HepG2 (cell line): ENCODE data around the gene GNG5. TPM values are rescaled to one million over a fixed set of nuclear protein-coding genes. Genes with fewer than 3 reads are reported as not detected.

Experiments used
- ATAC-seq: fragments of 200-7000 bp; cut with Tn5 transposase; 3 replicates; pipeline ENCODE4 v1.9.1; 2020; ENCODE audit warnings: mild to moderate bottlenecking, moderate library complexity
- BruUV-seq: library from RNA; stranded (reverse); fragments of 400-500 nt; replicated peaks from 2 replicates; lab custom pipeline; 2021; lab: Mats Ljungman, UMichigan
- CTCF ChIA-PET: fragments of 300-600 bp; formaldehyde crosslinking; extraction: SDS; loops from one replicate; lab custom pipeline; 2021; ENCODE audit warnings: low total read pairs, inconsistent platforms, low intra/inter-chr PET ratio; lab: Yijun Ruan, JAX
- POLR2A ChIA-PET: fragments of 350-600 bp; sonication (Branson Sonifier 250); formaldehyde crosslinking; loops from one replicate; lab custom pipeline; 2020; ENCODE audit warnings: antibody characterized with exemption, inconsistent platforms; lab: Yijun Ruan, JAX
- DNase-seq: peaks from one replicate; pipeline ENCODE4 v3.0.0-alpha.2; 2015; ENCODE audit warnings: low spot score
- FAIRE-seq: peaks from 3 replicates; lab custom pipeline; 2011; peaks lifted over from hg19 to GRCh38; lab: Jason Lieb, UNC
- H2AFZ ChIP-seq: one replicate; pipeline ENCODE4 v1.6.1; 2011; ENCODE audit warnings: low read length, inconsistent platforms
- H3K27ac ChIP-seq: fragments of 300-600 bp; 3 replicates; pipeline ENCODE4 v1.8.0; 2011; ENCODE audit warnings: mixed run types, mild to moderate bottlenecking, mixed read lengths, low read length, inconsistent platforms; ENCODE audit not compliant: insufficient read depth; ENCODE audit errors: extremely low read length
- H3K27me3 ChIP-seq, 2 experiments: fragments of 200-600 bp in 1 of 2; 2 replicates in 1 of 2; 3 replicates in 1 of 2; pipeline versions ENCODE4 v1.6.0 to v1.8.0; 2011; ENCODE audit warnings: low read length in 2 of 2, mild to moderate bottlenecking in 2 of 2, moderate library complexity in 2 of 2, inconsistent platforms in 1 of 2; ENCODE audit not compliant: insufficient read depth in 2 of 2, control insufficient read depth in 1 of 2
- H3K36me3 ChIP-seq, 2 experiments: fragments of 200-600 bp in 1 of 2; replicated peaks in 1 of 2; 2 replicates in 1 of 2; 3 replicates in 1 of 2; pipeline versions ENCODE4 v1.5.1 to v1.8.0; 2011; ENCODE audit warnings: low read length in 2 of 2, inconsistent platforms in 1 of 2; ENCODE audit not compliant: insufficient read depth in 2 of 2, control insufficient read depth in 1 of 2
- H3K4me1 ChIP-seq: 2 replicates; pipeline ENCODE4 v1.5.1; 2012; ENCODE audit warnings: low read length, inconsistent platforms; ENCODE audit not compliant: insufficient read depth
- H3K4me2 ChIP-seq: 2 replicates; pipeline ENCODE4 v1.6.0; 2011; ENCODE audit warnings: low read depth, low read length, inconsistent platforms
- H3K4me3 ChIP-seq, 3 experiments: fragments of 200-600 bp in 1 of 3; sonication (generic), shearing (Covaris generic) in 1 of 3; replicated peaks in 1 of 3; 2 replicates each; pipeline ENCODE4 v1.5.1; 2011 to 2016; ENCODE audit warnings: low read length in 3 of 3, inconsistent platforms in 2 of 3, low read depth in 2 of 3, mild to moderate bottlenecking in 2 of 3, control low read depth in 1 of 3, mixed read lengths in 1 of 3; ENCODE audit not compliant: insufficient read depth in 1 of 3
- H3K79me2 ChIP-seq: one replicate; pipeline ENCODE4 v1.6.1; 2011; ENCODE audit warnings: low read length, inconsistent platforms; ENCODE audit not compliant: insufficient read depth
- H3K9ac ChIP-seq: 2 replicates; pipeline ENCODE4 v1.6.0; 2011; ENCODE audit warnings: mild to moderate bottlenecking, low read depth, low read length, inconsistent platforms; ENCODE audit not compliant: insufficient read depth
- H3K9me3 ChIP-seq: 2 replicates; pipeline ENCODE4 v1.5.1; 2012; ENCODE audit warnings: mild to moderate bottlenecking, low read length
- H4K20me1 ChIP-seq: 2 replicates; pipeline ENCODE4 v1.6.0; 2011; ENCODE audit warnings: inconsistent platforms, mild to moderate bottlenecking, low read length, moderate library complexity; ENCODE audit not compliant: insufficient read depth
- CENPT ChIP-seq: sonication (generic); formaldehyde crosslinking; IDR thresholded peaks from 2 replicates; pipeline ENCODE4 v1.8.0; 2022; ENCODE audit warnings: low read depth, mild to moderate bottlenecking, moderate library complexity, missing genetic modification reagents
- FOXK2 ChIP-seq: fragments of 450-650 bp; IDR thresholded peaks from 2 replicates; pipeline ENCODE4 v1.6.1; 2016
- KAT7 ChIP-seq: IDR thresholded peaks from 2 replicates; pipeline ENCODE4 v1.6.1; 2018; ENCODE audit warnings: borderline replicate concordance, missing compliant biosample characterization
- PAWR ChIP-seq: sonication (generic); formaldehyde crosslinking; IDR thresholded peaks from 2 replicates; pipeline ENCODE4 v1.4.0; 2020; ENCODE audit warnings: missing genetic modification reagents, mild to moderate bottlenecking, borderline replicate concordance
- YY1 ChIP-seq: IDR thresholded peaks from 2 replicates; pipeline ENCODE4 v1.6.1; 2011; ENCODE audit warnings: low read length, low read depth, moderate library complexity, mild to moderate bottlenecking; ENCODE audit not compliant: insufficient read depth, insufficient replicate concordance
- ZFYVE20 ChIP-seq: sonication (generic); formaldehyde crosslinking; IDR thresholded peaks from 2 replicates; pipeline ENCODE4 v1.8.0; 2023; ENCODE audit warnings: low read depth, mild to moderate bottlenecking, moderate library complexity, missing genetic modification reagents, borderline replicate concordance
- ZNF512 ChIP-seq: sonication (generic); formaldehyde crosslinking; IDR thresholded peaks from 2 replicates; pipeline ENCODE4 v1.4.0; 2020; ENCODE audit warnings: mild to moderate bottlenecking, missing genetic modification reagents
- ZNF569 ChIP-seq: sonication (generic); formaldehyde crosslinking; IDR thresholded peaks from 2 replicates; pipeline ENCODE4 v1.5.0; 2020; ENCODE audit warnings: mild to moderate bottlenecking, missing genetic modification reagents, moderate library complexity, borderline replicate concordance
- WGBS: methylation state at CpG from one replicate; pipeline ENCODE4 v1.1.6; 2017; ENCODE audit warnings: low lambda C conversion rate; 5-methylcytosine and 5-hydroxymethylcytosine counted together
- in situ Hi-C: cut with HindIII; loops from 2 replicates; pipeline ENCODE4 v1.10.0; 2017; ENCODE audit warnings: low pct_unique_long_range_greater_than_20kb; ENCODE audit not compliant: extremely low pct_ligation_motif_present
- intact Hi-C: fragments of 100-400 bp; cut with micrococcal nuclease; formaldehyde crosslinking; loops from one replicate; pipeline ENCODE4 v1.10.0; 2022; ENCODE audit not compliant: unreplicated experiment
- polyA plus RNA-seq, 8 experiments: library from polyadenylated mRNA; depleted of rRNA in 3 of 8; stranded (reverse) in 7 of 8; unstranded in 1 of 8; fragments of >200 nt; fragmentation: Illumina TruSeq in 4 of 8; extraction: Trizol in 4 of 8; gene quantifications; 2 replicates each; pipeline versions ENCODE4 v1.2.1 to v1.2.3, GENCODE V29; 2011 to 2016; ENCODE audit warnings: low read depth in 4 of 8, missing spikeins in 1 of 8, mixed read lengths in 1 of 8; ENCODE audit not compliant: insufficient read depth in 1 of 8
- total RNA-seq, 5 experiments: library from RNA; depleted of rRNA; stranded (reverse); fragments of >200 nt; fragmentation: Illumina TruSeq; extraction: Trizol; gene quantifications; 2 replicates each; pipeline ENCODE4 v1.2.3, GENCODE V29; 2016; ENCODE audit warnings: low read depth in 1 of 5

The GNG5 gene
- total and polyA plus RNA-seq, 2 of the 13 experiments (the other 11 are each of a cell fraction or from before 2014, with no cell fraction given): 103 to 137 TPM

- ATAC-seq (no peak), DNase-seq (no peak), FAIRE-seq (no peak)
- ChIA-PET POLR2A (interaction anchor here (1.0 to 1.6 kb wide), 2 partner anchors 11 to 12 kb away, joined by 3 to 8 read pairs; partner anchors contain the start of genes GNG5 and SPATA1), CTCF (no interaction called here)
- H3K27me3 ChIP-seq: no peaks in the 10 kb centered on the region
- intact Hi-C loops: no loop called here
- 92% methylated on average over 1 of the region's 1 CpG for WGBS
- TF ChIP-seq KAT7 (CRISPR knock-in tag): no peak
- TF ChIP-seq ZNF512 (CRISPR knock-in tag): no peak
- no peak for TF ChIP-seq FOXK2
- no peak for TF ChIP-seq CENPT (CRISPR knock-in tag)
- TF ChIP-seq YY1: no peak
- TF ChIP-seq ZNF569 (CRISPR knock-in tag): no peak
- no peak for TF ChIP-seq PAWR (CRISPR knock-in tag)
- TF ChIP-seq ZFYVE20 (CRISPR knock-in tag): no peak
- H3K9ac ChIP-seq: no peak overlapping the region
- H3K36me3 ChIP-seq: peaks cover 13 to 78% of the 10 kb centered on the region in 2 experiments
- H3K4me3 ChIP-seq: no peak overlapping the region
- H4K20me1 ChIP-seq: 0 out of 2 replicates have a peak, but pooled peaks cover 8% of the 10 kb centered on the region
- H3K4me2 ChIP-seq: no peak overlapping the region
- BruUV-seq: no TSS peak
- in situ Hi-C loops: no loop called here
- no peak overlapping the region for H2AFZ ChIP-seq
- no peaks in the 10 kb centered on the region for H3K79me2 ChIP-seq
- H3K27ac ChIP-seq: no peak overlapping the region
- H3K9me3 ChIP-seq: no peaks in the 10 kb centered on the region
- H3K4me1 ChIP-seq: peaks cover 17% of the 10 kb centered on the region
Measured at GRCh38 chr1:84493747-84494146, 12.6 kb downstream of the GNG5 start.
